Iris pigment epithelial cell (primary cell): ENCODE results near the gene EPS15.
"Not testable (repeated sequence)": the region's sequence is repeated elsewhere in the genome, so short reads cannot be mapped to it uniquely, and the experiment has no call there.

Source experiments
- DNase-seq: peaks from one replicate; pipeline ENCODE4 v3.0.0-alpha.2; 2011; ENCODE audit warnings: low read depth

Gene EPS15

DNA sequence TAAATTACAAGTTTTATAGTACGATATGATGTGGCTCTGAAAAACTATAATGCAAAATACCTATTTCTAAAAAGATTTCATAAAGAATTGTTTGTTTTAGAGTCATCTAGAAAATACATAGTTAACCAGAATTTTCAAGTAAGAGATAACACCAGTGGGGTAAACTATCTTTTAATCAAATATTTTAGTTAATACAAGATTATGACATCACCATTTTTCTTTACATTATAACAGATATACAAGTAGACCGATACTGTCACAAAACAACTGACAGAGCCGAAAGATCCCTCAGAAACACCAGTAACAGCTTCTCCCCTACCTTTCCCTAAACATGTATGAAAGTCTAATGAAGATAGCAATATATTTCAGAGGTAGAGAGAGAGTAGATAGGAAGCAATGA lies 54.2 kb downstream of the EPS15 start:
- no peak for DNase-seq

DNA sequence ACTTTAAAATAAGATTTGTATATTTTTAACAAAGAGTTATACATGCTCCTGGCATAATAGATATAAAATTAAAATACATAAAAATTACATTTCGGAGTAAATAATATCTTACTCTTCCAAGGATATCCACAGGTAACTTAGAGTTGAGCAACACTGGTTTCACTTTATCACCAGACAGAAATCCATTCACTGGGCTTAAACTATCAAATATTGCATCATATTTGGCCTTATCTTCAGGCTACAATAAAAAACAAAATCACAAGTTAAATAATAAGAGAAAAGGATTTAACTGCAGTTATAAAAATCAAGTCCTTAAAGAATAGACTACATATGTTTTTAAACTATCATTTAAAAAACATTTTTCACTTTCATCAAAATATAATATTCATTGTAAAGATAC lies 55.5 kb downstream of the EPS15 start:
- DNase-seq: peak; percentile 26

DNA sequence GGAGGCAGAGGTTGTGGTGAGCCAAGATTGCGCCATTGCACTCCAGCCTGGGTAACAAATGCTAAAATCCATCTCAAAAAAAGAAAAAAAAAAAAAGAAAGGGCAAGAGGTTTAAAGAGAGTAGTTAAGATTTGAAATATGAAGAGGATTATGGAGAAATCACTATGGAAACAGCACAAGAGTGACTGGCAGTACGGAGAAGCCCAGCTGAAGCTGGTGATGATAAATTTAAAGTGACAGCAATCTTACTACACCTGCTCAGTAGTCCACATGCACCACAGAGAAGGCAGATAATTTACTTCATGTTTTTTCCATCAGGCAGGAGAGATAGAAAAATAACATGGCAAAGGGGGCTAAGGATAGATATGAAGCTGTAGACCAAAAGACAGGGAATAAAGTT lies 56.8 kb downstream of the EPS15 start:
- DNase-seq: not testable (repeated sequence)

DNA sequence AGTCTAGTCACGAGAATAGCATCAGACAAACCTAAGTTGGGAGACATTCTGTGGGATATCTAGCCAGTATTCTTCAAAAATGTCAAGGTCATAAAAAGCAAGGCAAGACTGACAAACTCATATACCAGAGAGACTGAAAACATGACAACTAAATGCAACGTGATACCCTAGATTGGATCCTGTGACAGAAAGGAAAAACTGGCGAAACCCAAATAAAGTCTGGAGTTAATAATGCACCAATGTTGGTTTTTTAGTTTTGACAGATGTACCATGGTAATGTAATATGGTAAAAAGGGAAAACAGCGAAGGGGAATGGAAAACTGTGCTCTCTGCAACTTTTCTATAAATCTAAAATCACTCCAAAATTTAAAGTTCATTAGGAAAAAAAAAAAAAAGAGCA lies 64.5 kb downstream of the EPS15 start:
- DNase-seq: no peak

DNA sequence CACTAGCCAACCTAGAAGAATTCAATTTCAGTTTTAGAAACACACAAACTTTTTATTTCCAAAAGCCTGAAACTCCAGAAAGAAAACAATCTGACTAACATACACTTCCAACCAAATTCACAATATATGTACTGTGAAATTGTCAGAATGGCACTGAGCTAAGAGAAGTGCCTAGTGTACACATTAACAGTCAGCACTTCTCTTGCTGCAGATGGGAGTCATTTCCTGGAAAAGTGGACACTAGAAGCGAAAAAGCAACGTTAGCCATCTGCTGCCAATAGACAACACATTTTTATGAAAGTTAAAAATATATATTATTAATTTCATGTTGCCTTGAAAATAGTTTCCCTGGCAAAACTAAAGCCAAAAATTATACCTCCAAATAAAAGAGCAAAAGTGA lies 66.1 kb downstream of the EPS15 start:
- DNase-seq: no peak

DNA sequence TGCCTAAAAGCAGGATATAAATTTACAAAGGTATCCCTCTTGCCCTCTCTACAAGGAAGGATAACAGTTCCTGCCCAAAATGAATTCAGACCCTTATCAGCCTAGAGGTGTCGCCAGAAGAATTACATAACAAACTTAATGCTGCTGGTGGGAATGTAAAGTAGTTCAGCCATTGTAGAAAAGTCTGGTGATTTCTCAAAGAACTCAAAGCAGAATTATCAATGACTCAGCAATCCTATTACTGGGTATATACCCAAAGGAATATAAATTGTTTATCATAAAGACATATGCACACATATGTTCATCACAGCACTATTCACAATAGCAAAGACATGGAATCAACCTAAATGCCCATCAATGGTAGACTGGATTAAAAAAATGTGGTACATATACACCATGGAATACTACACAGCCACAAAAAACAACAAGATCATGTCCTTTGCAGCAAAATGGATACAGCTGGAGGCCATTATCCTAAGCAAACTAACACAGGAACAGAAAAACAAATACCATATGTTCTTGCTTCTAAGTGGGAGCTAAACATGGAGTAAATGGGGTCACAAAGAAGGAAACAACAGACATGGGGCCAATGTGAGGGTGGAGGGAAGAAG lies 70.1 kb downstream of the EPS15 start:
- not testable (repeated sequence) for DNase-seq

DNA sequence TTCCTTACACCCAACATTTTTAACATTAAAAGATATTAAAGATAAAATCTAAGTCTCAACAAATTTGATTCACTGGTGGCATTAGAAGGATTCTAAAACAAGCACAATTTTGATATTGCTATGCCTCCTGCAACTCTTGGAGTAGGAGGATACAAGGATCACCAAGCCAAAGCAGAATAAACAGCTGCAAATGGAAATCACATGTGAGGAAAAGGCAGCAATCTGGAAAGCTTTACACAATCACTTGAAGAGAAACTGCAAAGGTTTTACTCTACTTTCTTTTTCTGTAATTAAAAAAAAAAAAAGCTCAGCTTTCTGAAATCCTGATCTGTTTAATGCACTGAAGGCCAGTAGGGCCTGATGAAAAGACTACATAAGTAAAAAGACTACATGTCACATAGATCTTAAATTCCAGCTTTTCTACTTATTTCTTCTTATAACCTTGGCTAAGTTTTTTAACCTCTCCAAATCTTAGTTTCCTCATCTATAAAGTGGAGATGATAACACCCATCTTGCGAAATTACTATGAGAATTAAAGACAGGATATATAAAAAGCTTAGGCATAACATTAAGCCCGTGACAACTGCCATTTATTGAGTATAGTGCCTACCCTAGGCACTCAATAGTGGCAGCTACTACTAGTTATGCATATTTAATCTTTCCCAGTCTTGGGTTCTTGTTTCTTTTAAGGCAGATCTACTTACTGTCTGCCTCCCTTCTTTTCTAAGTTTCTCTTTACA lies 73.5 kb downstream of the EPS15 start:
- DNase-seq: peak; percentile 29

DNA sequence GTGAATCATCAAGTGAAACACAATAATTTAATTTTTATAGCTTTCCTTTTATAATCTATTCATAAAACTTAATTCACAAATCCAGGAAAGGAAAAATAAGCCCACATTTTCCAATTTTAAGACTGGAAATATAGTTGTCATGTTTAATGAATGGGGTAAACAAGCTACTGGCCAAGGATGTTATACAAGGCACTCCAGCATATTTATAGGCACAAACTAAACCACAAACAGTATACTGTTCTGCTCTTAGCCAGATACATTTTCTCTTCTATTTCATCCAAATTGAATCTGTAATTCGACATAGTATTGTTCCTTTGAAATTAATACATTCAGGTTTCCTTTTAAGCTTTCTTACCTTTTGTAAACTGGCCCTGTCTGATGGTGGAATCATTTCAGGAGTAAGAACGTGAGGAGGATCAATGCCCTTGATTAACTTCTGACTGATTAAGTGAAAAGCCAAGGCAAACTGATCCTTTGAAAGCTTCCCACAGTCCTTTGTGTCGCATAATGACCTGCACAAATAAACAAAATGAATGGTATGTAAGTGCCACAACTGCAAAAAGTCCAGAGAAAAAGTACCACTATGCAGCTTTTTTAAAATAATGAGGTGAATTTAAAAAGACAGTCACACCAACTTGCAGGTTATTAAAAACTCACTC lies 74.4 kb downstream of the EPS15 start:
- no peak for DNase-seq

DNA sequence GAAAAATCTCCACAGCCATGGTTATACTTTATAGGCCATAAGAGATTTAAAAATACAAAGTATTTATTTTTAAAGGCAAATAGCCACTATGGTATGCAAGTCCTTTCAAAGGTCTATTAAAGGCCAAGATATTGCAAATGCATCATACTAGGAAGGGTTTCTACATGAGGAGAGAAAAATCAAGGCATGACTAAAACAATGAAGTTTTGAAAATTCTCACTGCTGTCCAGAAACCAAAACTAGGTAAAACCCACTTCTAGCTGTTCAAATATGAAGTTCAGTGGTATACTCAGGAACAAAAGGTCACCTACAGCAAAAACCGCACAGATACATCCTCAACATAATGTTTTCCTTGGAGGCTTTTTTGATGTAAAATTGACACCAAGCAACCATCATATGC lies 75.0 kb downstream of the EPS15 start:
- peak; percentile 70 for DNase-seq

DNA sequence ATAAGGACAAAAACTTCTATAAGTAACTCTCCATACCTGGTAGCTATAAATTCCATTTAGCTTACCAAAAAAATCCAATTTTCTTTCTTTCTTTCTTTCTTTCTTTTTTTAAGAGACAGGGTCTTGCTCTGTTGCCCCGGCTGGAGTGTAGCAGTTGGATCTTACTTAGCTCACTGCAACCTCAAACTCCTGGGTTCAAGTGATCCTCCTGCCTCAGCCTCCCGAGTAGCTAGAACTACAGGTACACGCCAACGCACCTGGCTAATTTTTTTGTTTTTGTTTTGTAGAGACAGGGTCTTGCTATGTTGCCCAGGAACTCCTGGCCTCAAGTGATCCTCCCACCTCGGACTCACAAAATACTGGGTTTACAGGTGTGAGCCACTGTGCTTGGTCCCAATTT lies 75.5 kb downstream of the EPS15 start:
- DNase-seq: no peak

DNA sequence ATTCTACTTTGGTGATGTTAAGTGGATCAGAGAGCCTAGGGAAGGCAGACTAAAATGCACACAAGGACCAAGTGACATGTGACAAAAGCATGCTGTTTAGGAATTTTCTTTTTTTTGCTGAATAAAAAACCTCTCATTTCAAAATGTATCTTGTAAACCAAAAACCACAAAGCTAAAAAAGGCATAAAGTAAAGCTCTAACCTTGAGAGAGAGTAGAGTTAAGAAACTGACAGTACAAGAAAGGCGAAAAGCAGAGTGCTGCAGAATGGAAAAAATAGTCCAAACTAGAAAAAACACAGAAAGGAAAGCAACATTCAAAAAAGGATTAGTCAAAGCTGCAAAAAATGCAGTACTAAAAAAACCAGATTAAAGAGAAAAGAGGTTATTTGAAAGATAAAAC lies 76.5 kb downstream of the EPS15 start:
- DNase-seq: no peak

DNA sequence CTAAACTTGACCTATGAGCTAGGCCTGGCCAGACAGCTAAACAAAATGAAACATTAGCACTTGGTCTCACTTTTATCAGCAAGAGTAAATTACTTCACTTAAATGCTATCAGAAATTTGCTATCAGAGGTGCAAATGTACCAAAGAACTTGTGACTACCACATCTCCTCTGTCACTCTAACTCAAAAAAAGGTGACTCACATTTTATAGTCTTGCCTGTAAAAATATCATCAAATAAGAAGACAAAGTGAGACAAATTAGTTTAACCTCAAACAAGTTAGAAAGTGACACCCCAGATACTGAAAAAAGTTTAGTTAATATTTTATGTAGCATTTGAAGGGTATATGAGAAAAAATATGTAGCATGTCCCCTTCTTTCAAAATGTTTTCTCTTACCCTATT lies 76.9 kb downstream of the EPS15 start:
- DNase-seq: no peak

DNA sequence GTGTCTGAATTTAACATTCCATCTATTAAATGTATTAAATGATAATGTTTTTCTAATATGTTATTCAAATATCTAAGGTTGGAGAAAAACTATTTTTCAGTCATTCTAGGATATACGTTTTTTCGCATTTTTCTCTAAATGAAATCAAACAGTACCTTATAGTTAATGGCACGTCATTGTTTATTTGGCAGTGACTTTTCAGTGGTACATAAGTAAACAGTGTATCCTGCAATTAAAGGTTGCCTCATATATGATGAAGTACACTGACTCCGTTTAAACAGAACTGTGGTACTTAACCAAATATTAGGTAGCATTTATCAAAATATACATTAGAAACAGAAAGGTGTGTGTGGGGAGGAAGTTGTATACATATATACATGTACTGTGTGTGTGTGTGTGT lies 79.2 kb downstream of the EPS15 start:
- DNase-seq: no peak

DNA sequence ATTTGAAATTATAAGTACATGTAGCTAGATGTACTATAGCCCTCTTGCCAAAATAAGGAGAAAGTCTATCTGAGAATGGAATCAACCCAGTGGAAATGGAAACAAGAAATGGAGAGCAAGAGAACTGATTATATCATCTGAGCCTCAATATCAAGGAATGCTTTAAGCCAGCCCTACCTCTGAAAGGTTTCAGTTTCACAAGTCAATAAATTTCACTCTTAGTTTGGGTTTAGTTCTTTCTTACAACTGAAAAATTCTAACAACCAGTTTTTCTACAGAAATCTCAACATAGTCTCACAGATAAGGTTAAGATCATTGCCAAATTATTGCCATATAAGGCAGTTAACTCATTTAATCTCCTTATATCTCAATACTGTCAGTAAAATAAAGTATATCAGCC lies 80.0 kb downstream of the EPS15 start:
- DNase-seq: no peak

DNA sequence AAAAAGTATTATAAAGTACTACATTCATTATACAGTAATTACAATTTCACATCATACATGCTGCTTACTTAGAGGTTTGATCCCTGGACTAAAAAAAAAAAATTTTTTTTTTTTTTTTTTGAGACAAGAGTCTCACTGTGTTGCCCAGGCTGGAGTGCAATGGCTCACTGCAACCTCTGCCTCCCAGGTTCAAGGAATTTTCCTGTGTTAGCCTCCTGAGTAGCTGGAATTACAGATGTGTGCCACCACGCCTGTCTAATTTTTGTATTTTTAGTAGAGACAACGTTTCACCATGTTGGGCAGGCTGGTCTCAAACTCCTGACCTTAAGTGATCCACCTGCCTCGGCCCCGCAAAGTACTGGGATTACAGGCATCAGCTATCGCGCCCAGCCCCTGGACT lies 81.7 kb downstream of the EPS15 start:
- DNase-seq: not testable (repeated sequence)

DNA sequence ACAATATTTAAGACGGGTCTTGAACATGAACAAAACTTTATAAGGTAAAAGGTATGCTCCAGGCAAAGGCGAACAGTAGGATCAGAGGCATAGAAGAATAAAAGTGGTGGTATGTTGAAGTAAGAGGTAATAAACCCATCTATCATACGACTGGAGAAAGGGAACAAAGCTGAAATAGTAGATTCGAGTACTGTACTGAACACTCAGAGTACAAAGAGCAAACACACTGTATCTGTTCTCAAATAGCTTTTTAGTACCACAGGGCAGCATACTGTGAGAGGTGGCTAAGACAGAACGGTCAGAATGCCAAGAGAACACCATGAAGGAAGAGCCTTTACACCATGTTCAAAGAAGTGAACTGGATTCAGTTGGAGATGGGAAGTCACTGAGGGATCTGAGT lies 83.2 kb downstream of the EPS15 start:
- DNase-seq: no peak

DNA sequence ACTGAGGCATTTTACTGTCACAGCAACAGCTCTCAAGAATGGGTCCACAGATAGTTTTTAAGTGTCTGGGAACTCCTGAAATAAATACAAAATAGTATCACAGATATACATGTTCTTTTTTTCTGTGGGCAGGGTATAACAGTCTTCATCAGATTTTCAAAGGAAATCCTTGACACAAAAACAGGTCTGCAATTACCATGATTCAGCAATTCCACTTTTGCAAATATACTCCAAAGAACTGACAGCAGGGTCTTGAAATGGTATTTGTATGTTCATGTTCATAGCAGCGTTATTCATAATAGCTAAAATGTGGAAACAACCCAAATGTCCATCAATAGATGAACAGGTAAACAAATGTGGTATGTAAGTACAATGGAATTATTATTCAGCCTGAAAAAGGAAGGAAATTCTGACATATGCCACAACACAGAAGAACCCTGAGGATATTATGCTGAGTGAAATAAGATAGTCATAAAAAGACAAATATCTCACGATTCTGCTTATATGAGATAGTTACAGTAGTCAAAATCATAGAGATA lies 85.0 kb downstream of the EPS15 start:
- no peak for DNase-seq

DNA sequence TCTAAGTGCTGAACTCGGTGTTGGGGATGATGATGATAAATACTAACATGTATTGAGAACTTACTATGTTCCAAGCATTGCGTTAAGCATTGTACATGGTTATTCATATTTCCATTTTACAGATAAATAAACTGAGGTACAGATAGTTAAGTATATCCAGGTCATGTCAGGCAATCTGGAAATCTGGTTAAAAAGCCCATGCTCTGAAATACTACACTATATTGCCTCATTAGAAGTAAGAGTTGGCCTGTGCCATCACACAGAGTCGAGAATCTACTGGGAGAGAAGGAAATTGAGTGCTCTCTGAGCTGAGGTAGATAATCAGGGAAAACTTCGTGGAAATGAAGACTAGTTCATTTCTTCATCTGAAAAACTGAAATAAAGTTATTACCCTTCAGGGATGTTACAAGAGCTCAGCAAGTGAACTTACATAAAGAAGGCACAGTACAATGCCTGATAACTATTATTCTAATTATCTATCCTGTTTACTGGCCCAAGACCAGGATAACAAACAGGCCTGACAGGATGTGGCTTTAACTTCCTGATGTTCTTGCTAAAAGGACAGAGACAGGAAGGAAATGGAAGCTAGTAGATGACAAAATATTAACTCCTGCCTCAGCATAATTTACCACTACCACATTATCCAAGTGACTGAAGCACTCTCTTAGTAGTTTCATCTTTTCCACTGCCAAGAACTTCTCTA lies 85.6 kb downstream of the EPS15 start:
- no peak for DNase-seq

DNA sequence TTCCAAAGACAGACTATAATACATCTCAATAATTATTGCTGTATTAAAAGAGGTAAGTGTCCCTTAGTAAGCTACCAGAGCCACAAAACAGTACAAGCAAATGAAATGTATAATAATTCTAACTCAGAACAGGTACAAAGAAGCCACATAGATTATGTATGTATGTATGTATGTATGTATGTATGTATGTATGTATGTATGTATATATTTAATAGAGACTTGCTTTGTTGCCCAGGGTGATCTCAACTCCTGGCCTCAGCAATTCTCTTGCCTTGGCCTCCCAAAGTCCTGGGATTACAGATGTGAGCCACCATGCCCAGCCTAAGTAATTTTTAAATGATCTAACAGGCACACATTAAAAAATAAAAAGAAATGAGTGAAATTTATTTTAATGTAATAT lies 86.9 kb downstream of the EPS15 start:
- DNase-seq: no peak

DNA sequence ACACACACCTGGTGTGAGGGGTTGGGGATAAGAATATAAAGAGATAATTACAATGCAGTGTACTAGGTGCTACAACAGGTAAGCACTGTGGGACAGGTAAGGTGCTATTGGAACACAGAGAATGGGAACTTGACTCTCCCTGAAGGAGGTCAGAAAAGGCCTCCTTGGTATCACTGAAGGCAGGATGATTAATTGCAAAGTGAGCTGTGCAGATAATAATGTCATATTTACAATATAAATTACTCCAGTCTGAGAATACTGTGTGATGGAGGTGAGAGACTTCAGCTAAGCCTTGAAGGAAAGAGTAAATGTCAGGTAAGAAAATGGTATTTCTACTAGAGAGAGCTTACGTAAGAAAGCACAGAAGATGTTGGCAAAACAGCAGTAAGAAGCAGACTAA lies 91.6 kb downstream of the EPS15 start:
- no peak for DNase-seq

DNA sequence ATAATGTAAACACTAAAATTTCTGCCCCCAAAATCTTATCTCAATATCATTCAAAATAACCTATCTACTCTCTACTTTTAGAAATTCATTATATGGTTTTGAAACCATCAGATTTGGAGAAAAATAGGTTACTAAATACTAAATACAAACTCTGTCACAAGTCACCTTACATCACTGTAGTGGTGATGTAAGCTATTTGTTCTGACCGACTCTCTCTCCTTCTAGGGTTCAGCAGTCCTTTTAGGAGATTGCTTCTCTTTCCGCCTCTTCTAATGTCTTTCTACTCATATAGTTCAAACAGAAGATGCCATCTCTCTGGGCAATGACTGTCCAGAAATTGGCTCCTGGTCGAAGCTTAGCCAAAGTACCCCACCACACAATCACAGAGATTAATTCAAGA lies 93.1 kb downstream of the EPS15 start:
- DNase-seq: no peak

DNA sequence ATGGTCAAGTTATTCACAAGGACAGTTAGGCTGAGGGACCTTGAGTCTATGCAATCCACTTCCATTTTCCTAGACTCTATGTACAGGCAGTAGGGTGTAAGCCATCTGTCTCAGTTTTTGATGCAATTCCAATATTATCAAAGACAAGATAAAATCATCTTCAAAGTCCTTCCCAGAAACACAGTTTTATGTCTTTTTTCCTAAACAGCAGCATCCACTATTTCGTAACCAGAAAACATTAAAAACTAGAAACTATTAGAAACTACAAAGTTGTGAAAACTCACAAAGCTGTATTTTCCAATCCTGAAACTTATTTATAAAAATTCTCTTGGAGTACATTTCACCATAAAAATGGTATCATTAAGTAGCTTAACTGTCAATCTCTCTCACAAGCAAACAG lies 93.8 kb downstream of the EPS15 start:
- DNase-seq: no peak
